ENCODE data around the gene ADD1.

DNA sequence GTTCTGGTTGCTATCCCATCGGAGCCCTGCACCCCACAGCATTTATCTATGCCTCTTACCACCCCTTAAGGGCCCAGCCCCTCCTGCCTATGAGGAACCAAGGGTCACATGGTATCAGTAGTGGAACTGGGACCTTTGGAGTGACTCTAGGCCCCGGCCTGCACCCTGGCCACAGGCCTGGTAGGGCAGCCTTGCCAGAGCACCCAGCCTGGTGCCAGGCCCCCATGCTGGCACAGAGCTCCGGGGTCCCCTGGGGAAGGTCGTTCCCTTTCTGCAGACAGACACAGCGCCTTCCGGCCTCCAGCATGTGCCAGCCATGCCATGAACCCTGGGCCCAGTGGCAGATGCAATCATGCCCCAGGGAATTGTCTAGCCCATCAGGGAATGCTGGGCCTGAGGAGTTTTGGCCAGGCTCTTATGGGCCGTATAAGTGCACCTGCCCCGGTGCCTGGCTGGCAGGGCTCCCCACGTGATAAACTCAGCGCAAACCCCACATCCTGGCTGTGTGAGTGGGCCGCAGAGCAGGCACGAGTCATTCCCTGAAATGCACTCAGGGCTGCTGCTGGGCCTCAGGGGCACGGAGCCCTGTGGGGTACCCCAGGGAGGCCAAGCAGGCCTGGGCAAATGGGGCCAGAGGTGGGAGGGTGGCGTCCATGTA lies 19.8 kb upstream of the ADD1 start:
- no peak for TF ChIP-seq EZH2 (IDR thresholded peaks at IDR 0.05; ENCODE audit: low read depth)
- no peak for TF ChIP-seq CTCF (conservative IDR thresholded peaks at IDR 0.05)
